Trophoblast cell (in vitro differentiated cells and primary cell): ENCODE measurements around the gene BORCS6.
"Not testable (repeated sequence)": the region's sequence is repeated elsewhere in the genome, so short reads cannot be mapped to it uniquely, and the experiment has no call there.

Experiments used
- DNase-seq, 2 donors: peaks; one replicate each; pipeline ENCODE4 v3.0.0-alpha.2; 2016
- H2AFZ ChIP-seq: 2 replicates; pipeline ENCODE4 v1.6.1; 2013; ENCODE audit warnings: low read length, moderate library complexity, mild to moderate bottlenecking; ENCODE audit not compliant: insufficient read depth, poor library complexity
- H2AK5ac ChIP-seq: 2 replicates; pipeline ENCODE4 v1.6.1; 2013; ENCODE audit warnings: mild to moderate bottlenecking, low read length
- H2BK120ac ChIP-seq: 2 replicates; pipeline ENCODE4 v1.6.1; 2013; ENCODE audit warnings: low read length, mild to moderate bottlenecking, moderate library complexity; ENCODE audit not compliant: insufficient read depth, poor library complexity
- H2BK12ac ChIP-seq: 2 replicates; pipeline ENCODE4 v1.6.1; 2013; ENCODE audit warnings: mild to moderate bottlenecking, low read length, moderate library complexity
- H2BK5ac ChIP-seq: 2 replicates; pipeline ENCODE4 v1.6.1; 2013; ENCODE audit warnings: low read length, low read depth, moderate library complexity, mild to moderate bottlenecking; ENCODE audit not compliant: poor library complexity
- H3K14ac ChIP-seq: 2 replicates; pipeline ENCODE4 v1.6.1; 2013; ENCODE audit warnings: mild to moderate bottlenecking, low read length
- H3K18ac ChIP-seq: 2 replicates; pipeline ENCODE4 v1.6.1; 2013; ENCODE audit warnings: mild to moderate bottlenecking, low read length
- H3K23ac ChIP-seq: 2 replicates; pipeline ENCODE4 v1.6.1; 2013; ENCODE audit warnings: low read length
- H3K27ac ChIP-seq: 2 replicates; pipeline ENCODE4 v1.5.1; 2013; ENCODE audit warnings: low read depth, mild to moderate bottlenecking, inconsistent platforms, low read length, moderate library complexity
- H3K27me3 ChIP-seq: 2 replicates; pipeline ENCODE4 v1.6.1; 2013; ENCODE audit warnings: inconsistent platforms, mild to moderate bottlenecking, low read length, moderate library complexity; ENCODE audit not compliant: insufficient read depth
- H3K36me3 ChIP-seq, 2 experiments: 1 replicate in 1 of 2; 2 replicates in 1 of 2; pipeline ENCODE4 v1.6.1; 2013; ENCODE audit warnings: low read length in 2 of 2, mild to moderate bottlenecking in 2 of 2, moderate library complexity in 1 of 2; ENCODE audit not compliant: insufficient read depth in 2 of 2, control insufficient read depth in 1 of 2
- H3K4ac ChIP-seq: 2 replicates; pipeline ENCODE4 v1.6.1; 2013; ENCODE audit warnings: low read depth, mild to moderate bottlenecking, low read length, moderate library complexity
- H3K4me1 ChIP-seq, 2 experiments: 1 replicate in 1 of 2; 2 replicates in 1 of 2; pipeline ENCODE4 v1.6.1; 2013; ENCODE audit warnings: low read length in 2 of 2, mild to moderate bottlenecking in 2 of 2, moderate library complexity in 1 of 2; ENCODE audit not compliant: insufficient read depth in 2 of 2, control insufficient read depth in 1 of 2
- H3K4me2 ChIP-seq: 2 replicates; pipeline ENCODE4 v1.6.1; 2013; ENCODE audit warnings: inconsistent platforms, mild to moderate bottlenecking, low read length, moderate library complexity
- H3K4me3 ChIP-seq: 2 replicates; pipeline ENCODE4 v1.5.1; 2013; ENCODE audit warnings: mild to moderate bottlenecking, low read depth, low read length, inconsistent platforms
- H3K79me1 ChIP-seq: one replicate; pipeline ENCODE4 v1.6.1; 2013; ENCODE audit warnings: low read length
- H3K79me2 ChIP-seq: 2 replicates; pipeline ENCODE4 v1.6.1; 2013; ENCODE audit warnings: low read length, mild to moderate bottlenecking; ENCODE audit not compliant: control insufficient read depth, insufficient read depth, poor library complexity
- H3K9ac ChIP-seq: 2 replicates; pipeline ENCODE4 v1.6.1; 2013; ENCODE audit warnings: mild to moderate bottlenecking, low read length
- H3K9me3 ChIP-seq: 2 replicates; pipeline ENCODE4 v1.6.1; 2013; ENCODE audit warnings: low read depth, mild to moderate bottlenecking, control low read depth, inconsistent platforms, low read length; ENCODE audit not compliant: insufficient read depth
- H4K12ac ChIP-seq: 2 replicates; pipeline ENCODE4 v1.6.1; 2013; ENCODE audit warnings: low read depth, mild to moderate bottlenecking, low read length, moderate library complexity
- H4K8ac ChIP-seq: 2 replicates; pipeline ENCODE4 v1.6.1; 2013; ENCODE audit warnings: low read depth, mild to moderate bottlenecking, low read length, moderate library complexity
- H4K91ac ChIP-seq: one replicate; pipeline ENCODE4 v1.6.1; 2013; ENCODE audit warnings: low read depth, mild to moderate bottlenecking, low read length, moderate library complexity
- WGBS: extraction: QIAGEN DNeasy Blood & Tissue Kit; methylation state at CpG from one replicate; pipeline ENCODE4 v1.1.7; 2013; ENCODE audit warnings: missing lambda C conversion rate; ENCODE audit not compliant: insufficient read length, insufficient coverage; ENCODE audit errors: extremely low coverage; 5-methylcytosine and 5-hydroxymethylcytosine counted together

The BORCS6 gene

GRCh38 chr17:8214000-8214399, 24.0 kb upstream of the BORCS6 start:
- not testable (repeated sequence) for H2BK12ac ChIP-seq, H4K12ac ChIP-seq, H3K27ac ChIP-seq, H3K79me1 ChIP-seq, H2AK5ac ChIP-seq, H3K27me3 ChIP-seq, H4K91ac ChIP-seq, H3K9me3 ChIP-seq, H3K79me2 ChIP-seq, H3K14ac ChIP-seq, H3K4me3 ChIP-seq, H3K23ac ChIP-seq, H3K36me3 ChIP-seq, H3K9ac ChIP-seq, H2BK5ac ChIP-seq, H4K8ac ChIP-seq, H3K4me2 ChIP-seq, H2AFZ ChIP-seq, H3K4ac ChIP-seq, H3K18ac ChIP-seq, DNase-seq, H3K4me1 ChIP-seq, H2BK120ac ChIP-seq
- WGBS: no CpG with 5 or more reads among the region's 15 CpGs

GRCh38 chr17:8212312-8213180, 22.6 kb upstream of the BORCS6 start:
- H3K27ac ChIP-seq: no peak overlapping the region
- H3K18ac ChIP-seq: no peak overlapping the region
- WGBS: no CpG with 5 or more reads among the region's 14 CpGs

GRCh38 chr17:8210761-8211458, 20.9 kb upstream of the BORCS6 start:
- WGBS: no CpG with 5 or more reads among the region's 22 CpGs
- no peak overlapping the region for H4K91ac ChIP-seq
- H3K23ac ChIP-seq: no peak overlapping the region

More at GRCh38 chr17:8212312-8213180, 22.6 kb upstream of the BORCS6 start:
- no peak overlapping the region for H2AK5ac ChIP-seq
- no peaks in the 10 kb centered on the region for H3K27me3 ChIP-seq
- H3K14ac ChIP-seq: no peak overlapping the region
- H4K12ac ChIP-seq: no peak overlapping the region
- no peak overlapping the region for H3K9ac ChIP-seq
- no peak overlapping the region for H4K91ac ChIP-seq
- H3K4me3 ChIP-seq: no peak overlapping the region
- H3K9me3 ChIP-seq: no peaks in the 10 kb centered on the region
- H3K4me1 ChIP-seq: peaks cover 0 to 4% of the 10 kb centered on the region in 2 experiments
- H3K36me3 ChIP-seq: peaks cover 2% of the 10 kb centered on the region in 2 experiments
- no peak for DNase-seq
- no peak overlapping the region for H4K8ac ChIP-seq
- H3K23ac ChIP-seq: no peak overlapping the region
- no peak overlapping the region for H3K4ac ChIP-seq
- H3K4me2 ChIP-seq: no peak overlapping the region
- no peak overlapping the region for H2BK5ac ChIP-seq
- H3K79me1 ChIP-seq: peaks cover 6% of the 10 kb centered on the region
- peaks cover 4% of the 10 kb centered on the region for H3K79me2 ChIP-seq
- no peak overlapping the region for H2BK120ac ChIP-seq
- H2AFZ ChIP-seq: no peak overlapping the region
- no peak overlapping the region for H2BK12ac ChIP-seq

GRCh38 chr17:8209907-8210760, 20.2 kb upstream of the BORCS6 start, which contains the start of gene AURKB:
AURKB (minus strand) TSS chr17:8210575; CDS start chr17:8210224, 351 bp downstream.
- Histone ChIP-seq H4K8ac (peak within 1 kb of the TSS; percentile 75), H3K9me3 (peaks cover 2% of the 10 kb centered on the region), H3K36me3 (peaks cover 22 to 24% of the 10 kb centered on the region in 2 experiments), H2BK12ac (no peak within 1 kb of the TSS), H2BK5ac (peak within 1 kb of the TSS; percentile 58), H4K91ac (peak within 1 kb of the TSS; percentile 80), H3K4me2 (peak within 1 kb of the TSS; percentile 68), H3K18ac (peak within 1 kb of the TSS; percentile 83), H4K12ac (peak within 1 kb of the TSS; percentile 57), H3K27me3 (no peaks in the 10 kb centered on the region), H3K27ac (peak within 1 kb of the TSS; percentile 54), H3K14ac (peak within 1 kb of the TSS; percentile 69), H3K9ac (peak within 1 kb of the TSS; percentile 67), H3K79me2 (peaks cover 4% of the 10 kb centered on the region), H3K79me1 (peaks cover 6% of the 10 kb centered on the region), H2BK120ac (peak within 1 kb of the TSS; percentile 48), H3K4ac (peak within 1 kb of the TSS; percentile 30), H3K4me3 (peak within 1 kb of the TSS; percentile 77), H3K4me1 (peaks cover 0 to 4% of the 10 kb centered on the region in 2 experiments), H2AFZ (peak within 1 kb of the TSS; percentile 72), H3K23ac (no peak within 1 kb of the TSS), H2AK5ac (peak within 1 kb of the TSS; percentile 49)
- DNase-seq: peak; percentile 94 to 98
- no CpG with 5 or more reads among the region's 46 CpGs for WGBS

More at GRCh38 chr17:8210761-8211458, 20.9 kb upstream of the BORCS6 start:
- Histone ChIP-seq H3K4me2 (peak overlapping the region; percentile 68), H2BK12ac (no peak overlapping the region), H3K4me3 (peak overlapping the region; percentile 65), H3K27me3 (no peaks in the 10 kb centered on the region), H4K8ac (peak overlapping the region; percentile 75), H2BK5ac (peak overlapping the region; percentile 44), H3K9me3 (no peaks in the 10 kb centered on the region), H3K18ac (no peak overlapping the region), H3K79me1 (peaks cover 6% of the 10 kb centered on the region), H3K9ac (peak overlapping the region; percentile 55), H3K79me2 (peaks cover 4% of the 10 kb centered on the region), H3K4ac (no peak overlapping the region), H3K27ac (no peak overlapping the region), H2BK120ac (no peak overlapping the region), H2AFZ (peak overlapping the region; percentile 72), H3K4me1 (peaks cover 0 to 4% of the 10 kb centered on the region in 2 experiments), H2AK5ac (no peak overlapping the region), H3K36me3 (peaks cover 17 to 18% of the 10 kb centered on the region in 2 experiments), H3K14ac (no peak overlapping the region), H4K12ac (no peak overlapping the region)
- peak in 1 of 2 donors; percentile 56 for DNase-seq
